ENCODE results near the gene B3GNT5. TPM values are rescaled to one million over a fixed set of nuclear protein-coding genes. Genes with fewer than 3 reads are reported as not detected.

B3GNT5 gene
- polyA plus RNA-seq, 1 donor: 81.4 TPM

GRCh38 chr3:183213415-183214276, 39.4 kb upstream of the B3GNT5 start:
- H3K27ac ChIP-seq (ENCODE audit: low read length): peak overlapping the region; percentile 65
- no peaks in the 10 kb centered on the region for H3K9me3 ChIP-seq (ENCODE audit: control insufficient read depth, low read depth, low read length)
- WGBS (ENCODE audit: insufficient coverage, low lambda C conversion rate): 80% methylated on average over 1 of the region's 3 CpGs

GRCh38 chr3:183214277-183214612, 38.8 kb upstream of the B3GNT5 start:
- H3K36me3 ChIP-seq (ENCODE audit: control insufficient read depth, insufficient read depth, low read length): no peaks in the 10 kb centered on the region
- peak overlapping the region; percentile 65 for H3K27ac ChIP-seq (ENCODE audit: low read length)
- WGBS (ENCODE audit: insufficient coverage, low lambda C conversion rate): 100% methylated on average over 2 of the region's 2 CpGs
- H3K27me3 ChIP-seq (ENCODE audit: control insufficient read depth, insufficient read depth, low read length): no peaks in the 10 kb centered on the region
- no peak for DNase-seq
- no peak overlapping the region for H3K4me3 ChIP-seq (ENCODE audit: low read length)
- H3K4me1 ChIP-seq (ENCODE audit: control insufficient read depth, insufficient read depth, low read length): peaks cover 33% of the 10 kb centered on the region
- no peaks in the 10 kb centered on the region for H3K9me3 ChIP-seq (ENCODE audit: control insufficient read depth, low read depth, low read length)

More at GRCh38 chr3:183213415-183214276, 39.4 kb upstream of the B3GNT5 start:
- DNase-seq: peak in 1 of 2 donors; percentile 66
- H3K4me3 ChIP-seq (ENCODE audit: low read length): no peak overlapping the region
- peaks cover 33% of the 10 kb centered on the region for H3K4me1 ChIP-seq (ENCODE audit: control insufficient read depth, insufficient read depth, low read length)
- H3K27me3 ChIP-seq (ENCODE audit: control insufficient read depth, insufficient read depth, low read length): no peaks in the 10 kb centered on the region
- H3K36me3 ChIP-seq (ENCODE audit: control insufficient read depth, insufficient read depth, low read length): no peaks in the 10 kb centered on the region

GRCh38 chr3:183215591-183216202, 37.4 kb upstream of the B3GNT5 start:
- no peak overlapping the region for H3K4me3 ChIP-seq (ENCODE audit: low read length)
- no peaks in the 10 kb centered on the region for H3K36me3 ChIP-seq (ENCODE audit: control insufficient read depth, insufficient read depth, low read length)
- DNase-seq: no peak
- H3K9me3 ChIP-seq (ENCODE audit: control insufficient read depth, low read depth, low read length): no peaks in the 10 kb centered on the region
- H3K27me3 ChIP-seq (ENCODE audit: control insufficient read depth, insufficient read depth, low read length): no peaks in the 10 kb centered on the region
- WGBS (ENCODE audit: insufficient coverage, low lambda C conversion rate): no CpG with 5 or more reads among the region's 4 CpGs
- H3K27ac ChIP-seq (ENCODE audit: low read length): no peak overlapping the region
- peaks cover 30% of the 10 kb centered on the region for H3K4me1 ChIP-seq (ENCODE audit: control insufficient read depth, insufficient read depth, low read length)

- H3K27me3 ChIP-seq (ENCODE audit: control insufficient read depth, insufficient read depth, low read length): no peaks in the 10 kb centered on the region
- no peak for DNase-seq
- H3K27ac ChIP-seq (ENCODE audit: low read length): peak overlapping the region; percentile 12
- H3K9me3 ChIP-seq (ENCODE audit: control insufficient read depth, low read depth, low read length): no peaks in the 10 kb centered on the region
- peaks cover 31% of the 10 kb centered on the region for H3K4me1 ChIP-seq (ENCODE audit: control insufficient read depth, insufficient read depth, low read length)
- H3K4me3 ChIP-seq (ENCODE audit: low read length): no peak overlapping the region
- 89% methylated on average over 3 of the region's 9 CpGs for WGBS (ENCODE audit: insufficient coverage, low lambda C conversion rate)
- no peaks in the 10 kb centered on the region for H3K36me3 ChIP-seq (ENCODE audit: control insufficient read depth, insufficient read depth, low read length)
Observed at GRCh38 chr3:183217548-183218332, 35.3 kb upstream of the B3GNT5 start.

- no peak for DNase-seq
- H3K4me3 ChIP-seq (ENCODE audit: low read length): no peak overlapping the region
- H3K4me1 ChIP-seq (ENCODE audit: control insufficient read depth, insufficient read depth, low read length): peaks cover 40% of the 10 kb centered on the region
- H3K36me3 ChIP-seq (ENCODE audit: control insufficient read depth, insufficient read depth, low read length): no peaks in the 10 kb centered on the region
- no peaks in the 10 kb centered on the region for H3K27me3 ChIP-seq (ENCODE audit: control insufficient read depth, insufficient read depth, low read length)
- no peak overlapping the region for H3K27ac ChIP-seq (ENCODE audit: low read length)
- no CpG with 5 or more reads among the region's 2 CpGs for WGBS (ENCODE audit: insufficient coverage, low lambda C conversion rate)
- H3K9me3 ChIP-seq (ENCODE audit: control insufficient read depth, low read depth, low read length): no peaks in the 10 kb centered on the region
Observed at GRCh38 chr3:183218826-183219225, 34.2 kb upstream of the B3GNT5 start.

- H3K27ac ChIP-seq (ENCODE audit: low read length): no peak overlapping the region
- H3K9me3 ChIP-seq (ENCODE audit: control insufficient read depth, low read depth, low read length): no peaks in the 10 kb centered on the region
- H3K4me3 ChIP-seq (ENCODE audit: low read length): no peak overlapping the region
- H3K36me3 ChIP-seq (ENCODE audit: control insufficient read depth, insufficient read depth, low read length): no peaks in the 10 kb centered on the region
- no peaks in the 10 kb centered on the region for H3K27me3 ChIP-seq (ENCODE audit: control insufficient read depth, insufficient read depth, low read length)
- DNase-seq: no peak
- WGBS (ENCODE audit: insufficient coverage, low lambda C conversion rate): 100% methylated on average over 1 of the region's 5 CpGs
- peaks cover 55% of the 10 kb centered on the region for H3K4me1 ChIP-seq (ENCODE audit: control insufficient read depth, insufficient read depth, low read length)
Observed at GRCh38 chr3:183220828-183221227, 32.2 kb upstream of the B3GNT5 start.

GRCh38 chr3:183222631-183223235, 30.3 kb upstream of the B3GNT5 start:
- Histone ChIP-seq H3K4me1 (ENCODE audit: control insufficient read depth, insufficient read depth, low read length) (peaks cover 64% of the 10 kb centered on the region), H3K27me3 (ENCODE audit: control insufficient read depth, insufficient read depth, low read length) (no peaks in the 10 kb centered on the region), H3K9me3 (ENCODE audit: control insufficient read depth, low read depth, low read length) (no peaks in the 10 kb centered on the region), H3K4me3 (ENCODE audit: low read length) (no peak overlapping the region), H3K27ac (ENCODE audit: low read length) (peak overlapping the region; percentile 68), H3K36me3 (ENCODE audit: control insufficient read depth, insufficient read depth, low read length) (no peaks in the 10 kb centered on the region)
- no CpG with 5 or more reads among the region's 3 CpGs for WGBS (ENCODE audit: insufficient coverage, low lambda C conversion rate)
- peak; percentile 72 to 86 for DNase-seq

GRCh38 chr3:183224180-183224970, 28.7 kb upstream of the B3GNT5 start:
- no peak overlapping the region for H3K4me3 ChIP-seq (ENCODE audit: low read length)
- peaks cover 63% of the 10 kb centered on the region for H3K4me1 ChIP-seq (ENCODE audit: control insufficient read depth, insufficient read depth, low read length)
- 80% methylated on average over 1 of the region's 11 CpGs for WGBS (ENCODE audit: insufficient coverage, low lambda C conversion rate)
- H3K9me3 ChIP-seq (ENCODE audit: control insufficient read depth, low read depth, low read length): no peaks in the 10 kb centered on the region
- H3K27ac ChIP-seq (ENCODE audit: low read length): peak overlapping the region; percentile 24
- no peaks in the 10 kb centered on the region for H3K36me3 ChIP-seq (ENCODE audit: control insufficient read depth, insufficient read depth, low read length)
- H3K27me3 ChIP-seq (ENCODE audit: control insufficient read depth, insufficient read depth, low read length): no peaks in the 10 kb centered on the region
- no peak for DNase-seq

- no peak overlapping the region for H3K4me3 ChIP-seq (ENCODE audit: low read length)
- no peaks in the 10 kb centered on the region for H3K27me3 ChIP-seq (ENCODE audit: control insufficient read depth, insufficient read depth, low read length)
- H3K4me1 ChIP-seq (ENCODE audit: control insufficient read depth, insufficient read depth, low read length): peaks cover 56% of the 10 kb centered on the region
- no peaks in the 10 kb centered on the region for H3K36me3 ChIP-seq (ENCODE audit: control insufficient read depth, insufficient read depth, low read length)
- H3K27ac ChIP-seq (ENCODE audit: low read length): peak overlapping the region; percentile 80
- peak; percentile 84 to 97 for DNase-seq
- WGBS (ENCODE audit: insufficient coverage, low lambda C conversion rate): 40% methylated on average over 1 of the region's 9 CpGs
- H3K9me3 ChIP-seq (ENCODE audit: control insufficient read depth, low read depth, low read length): no peaks in the 10 kb centered on the region
Observed at GRCh38 chr3:183226333-183226890, 26.6 kb upstream of the B3GNT5 start.

Data from large intestine (tissue), 3 donors.